H1 (cell line): ENCODE data around the gene ILK.

ENCODE experiments used
- HDAC6 ChIP-seq: IDR thresholded peaks from one replicate; pipeline ENCODE4 v1.7.1; 2012; ENCODE audit warnings: low read depth, mild to moderate bottlenecking, inconsistent platforms, low read length, moderate library complexity
- TBP ChIP-seq: IDR thresholded peaks from 2 replicates; pipeline ENCODE4 v1.6.1; 2011; ENCODE audit warnings: low read depth, low read length, improper control_type of control experiment

DNA sequence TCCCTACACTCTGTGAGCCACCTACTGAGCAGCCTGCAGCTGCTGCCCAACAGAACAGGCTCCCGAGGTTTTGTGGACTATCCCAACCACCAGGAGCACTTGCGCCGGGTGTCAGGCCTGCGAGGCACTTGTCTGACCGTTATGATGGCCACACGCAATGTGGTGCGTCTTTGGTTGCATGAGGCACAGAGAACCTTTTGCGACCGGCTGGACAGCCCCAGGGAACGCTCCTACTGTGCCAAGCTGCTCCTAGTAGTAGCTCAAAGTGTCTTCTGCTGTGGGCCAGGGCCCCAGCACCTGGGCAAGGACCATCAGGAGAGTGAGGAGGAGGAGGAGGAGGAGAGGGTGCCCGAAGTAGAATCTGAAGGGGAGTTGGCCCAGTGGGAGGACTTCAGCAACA, 46.5 kb upstream of the ILK start:
- TF ChIP-seq TBP (no peak), HDAC6 (no peak)
